Gastrocnemius medialis (tissue), 4 donors: ENCODE measurements around the gene TTC23. TPM values are rescaled to one million over a fixed set of nuclear protein-coding genes. Genes with fewer than 3 reads are reported as not detected.
A peak's percentile ranks its signal among the peaks of the same experiment; 100 is the strongest.

Experiments
- ATAC-seq, 2 donors: fragments of 150-250 bp; one replicate each; pipeline ENCODE4 v1.9.1; 2016
- DNase-seq, 2 donors: peaks; one replicate each; pipeline ENCODE4 v3.0.0-alpha.2; 2019
- H3K27ac ChIP-seq, 4 donors: fragments of 200-600 bp; sonication (generic); 1 replicate in 1 of 4; 2 replicates in 3 of 4; pipeline ENCODE4 v1.5.1; 2016 to 2018; ENCODE audit warnings: mild to moderate bottlenecking in 2 of 4, moderate library complexity in 1 of 4
- H3K27me3 ChIP-seq, 3 donors: fragments of 200-600 bp; sonication (generic) in 2 of 3; 1 replicate in 1 of 3; 2 replicates in 2 of 3; pipeline versions ENCODE4 v1.5.1 to v1.6.0; 2016 to 2019; ENCODE audit warnings: mild to moderate bottlenecking in 1 of 3, moderate library complexity in 1 of 3
- H3K36me3 ChIP-seq, 2 donors: fragments of 200-600 bp; sonication (generic) in 1 of 2; one replicate each; pipeline ENCODE4 v1.5.1; 2017 to 2018
- H3K4me1 ChIP-seq, 2 donors: fragments of 200-600 bp; sonication (generic) in 1 of 2; one replicate each; pipeline ENCODE4 v1.5.1; 2016 to 2017; ENCODE audit warnings: mild to moderate bottlenecking in 2 of 2
- H3K4me3 ChIP-seq, 4 donors: fragments of 200-600 bp; sonication (generic) in 3 of 4; 1 replicate in 1 of 4; 2 replicates in 3 of 4; pipeline ENCODE4 v1.5.1; 2016 to 2019; ENCODE audit warnings: mild to moderate bottlenecking in 2 of 4
- H3K9me3 ChIP-seq, 3 donors: fragments of 200-600 bp; sonication (generic) in 2 of 3; 1 replicate in 1 of 3; 2 replicates in 2 of 3; pipeline ENCODE4 v1.5.1; 2016 to 2019
- CTCF ChIP-seq, 5 experiments: fragments of 450-650 bp in 3 of 5; fragments of 200-600 bp in 2 of 5; sonication (generic) in 2 of 5; IDR thresholded peaks in 4 of 5; conservative IDR thresholded peaks in 1 of 5; 1 replicate in 4 of 5; 2 replicates in 1 of 5; pipeline ENCODE4 v1.5.1; 2016 to 2019; ENCODE audit warnings: antibody characterized with exemption in 5 of 5, mild to moderate bottlenecking in 3 of 5, moderate library complexity in 3 of 5
- POLR2A ChIP-seq, 2 donors: fragments of 450-650 bp; IDR thresholded peaks; one replicate each; pipeline ENCODE4 v1.6.1; 2017; ENCODE audit warnings: antibody characterized with exemption in 2 of 2, mild to moderate bottlenecking in 2 of 2, moderate library complexity in 2 of 2
- in situ Hi-C, 4 donors: fragments of 200-750 bp; cut with MboI; loops; one replicate each; pipeline versions ENCODE4 v1.15.0 to v1.8.0; 2017; ENCODE audit warnings: low sequenced_read_pairs in 4 of 4
- intact Hi-C: fragments of 100-400 bp; cut with DNase I; formaldehyde crosslinking; loops from one replicate; pipeline ENCODE4 v1.15.1; 2023; ENCODE audit warnings: low total_unique reads
- total RNA-seq, 4 donors: library from RNA; depleted of rRNA; stranded (reverse); fragments of >200 nt; gene quantifications; one replicate each; pipeline versions ENCODE4 v1.1.0 to v1.2.3, GENCODE V29; 2016

TTC23 gene
- total RNA-seq, 4 donors from 2014 or later, result 5.6 to 9.9 (median 7.7) TPM

DNA sequence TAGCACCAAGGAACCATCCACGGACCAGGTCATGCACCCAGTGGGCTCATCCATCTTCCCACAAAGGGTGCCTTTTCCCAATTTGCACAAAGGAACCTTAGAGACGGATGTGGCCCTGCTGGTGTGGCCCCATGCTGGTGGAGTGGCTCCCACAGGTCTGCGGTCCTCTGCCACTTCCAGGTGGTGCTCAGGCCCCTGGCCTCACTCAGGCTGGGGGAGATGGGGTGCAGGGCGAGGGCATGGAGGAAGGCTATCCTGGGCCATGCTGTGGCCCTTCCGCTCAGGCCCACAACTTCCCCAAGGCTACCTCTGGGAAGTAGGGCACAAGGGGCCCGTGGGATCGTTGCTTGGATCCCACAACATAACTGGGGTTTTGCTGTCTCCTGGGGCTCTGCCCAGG, 149.7 kb downstream of the TTC23 start:
- intact Hi-C loops (loop anchor here (1.0 to 10.0 kb wide), 3 partner anchors 82 to 605 kb away; no protein-coding TSS in a partner anchor), in situ Hi-C loops (loop anchor here (5.0 to 25.0 kb wide), 2 partner anchors 113 to 638 kb away; partner anchors contain the start of gene LYSMD4 (in 2 of the 4))
- no peak for DNase-seq
- TF ChIP-seq CTCF (IDR thresholded peaks at IDR 0.05 in 4 of 5, conservative IDR thresholded peaks at IDR 0.05 in 1 of 5) (no peak), POLR2A (IDR thresholded peaks at IDR 0.05) (no peak)
- no peaks in the 10 kb centered on the region for H3K9me3 ChIP-seq
- H3K4me1 ChIP-seq, result peaks cover 28 to 40% of the 10 kb centered on the region in 2 donors
- no peaks in the 10 kb centered on the region for H3K36me3 ChIP-seq
- H3K27ac ChIP-seq, result peak overlapping the region; percentile 75 to 89 (median 80)
- H3K27me3 ChIP-seq, result no peaks in the 10 kb centered on the region
- peak overlapping the region in 2 of 4 donors; percentile 54 to 56 for H3K4me3 ChIP-seq
- no peak for ATAC-seq

DNA sequence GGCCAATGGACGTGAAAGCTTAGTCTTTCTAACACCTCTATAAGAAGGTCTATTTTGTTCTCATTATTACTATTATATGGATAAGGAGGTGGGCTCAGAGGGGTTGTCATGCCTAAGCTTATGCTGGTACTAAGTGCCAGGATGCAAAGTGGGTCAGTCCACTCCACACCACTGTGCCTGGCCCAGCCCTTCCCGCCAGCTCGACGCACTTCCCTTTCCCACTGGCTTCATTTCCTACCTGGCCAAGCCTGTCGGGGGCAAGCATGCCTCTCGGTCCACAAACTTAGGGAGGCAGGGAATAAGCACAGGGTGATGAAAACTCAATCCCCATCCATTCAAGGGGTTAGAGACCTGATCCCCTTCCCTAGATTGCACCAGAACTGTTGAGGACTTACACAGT, 150.4 kb downstream of the TTC23 start:
- ATAC-seq (no peak), DNase-seq (no peak)
- H3K27ac ChIP-seq, result peak overlapping the region; percentile 75 to 89 (median 80)
- H3K9me3 ChIP-seq, result no peaks in the 10 kb centered on the region
- intact Hi-C loops (no loop called here), in situ Hi-C loops (no loop called here)
- H3K27me3 ChIP-seq, result no peaks in the 10 kb centered on the region
- TF ChIP-seq CTCF (IDR thresholded peaks at IDR 0.05 in 4 of 5, conservative IDR thresholded peaks at IDR 0.05 in 1 of 5), result no peak
- no peak for TF ChIP-seq POLR2A (IDR thresholded peaks at IDR 0.05)
- no peaks in the 10 kb centered on the region for H3K36me3 ChIP-seq
- peak overlapping the region in 2 of 4 donors; percentile 54 to 56 for H3K4me3 ChIP-seq
- H3K4me1 ChIP-seq, result peaks cover 28 to 40% of the 10 kb centered on the region in 2 donors

DNA sequence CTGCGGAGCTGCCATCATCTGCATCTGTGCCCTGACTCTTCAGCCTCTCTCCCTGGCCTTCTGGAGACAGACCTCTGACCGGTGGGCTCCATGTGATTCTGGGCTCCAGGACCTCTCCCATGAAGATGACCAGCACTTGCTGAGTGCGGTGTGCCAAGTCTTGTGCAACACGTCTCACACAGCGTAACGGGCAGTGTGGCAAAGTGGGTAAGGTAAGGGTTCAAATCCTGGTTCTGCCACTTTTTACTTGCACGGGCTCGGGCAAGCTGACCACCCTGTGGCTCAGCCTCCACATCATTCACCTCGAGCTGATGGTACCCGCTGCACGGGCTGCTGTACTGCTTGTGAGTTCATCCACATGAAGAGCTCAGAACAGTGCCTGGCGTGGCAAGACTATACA, 151.0 kb downstream of the TTC23 start:
- intact Hi-C loops (no loop called here), in situ Hi-C loops (no loop called here)
- peak overlapping the region; percentile 75 to 89 (median 80) for H3K27ac ChIP-seq

DNA sequence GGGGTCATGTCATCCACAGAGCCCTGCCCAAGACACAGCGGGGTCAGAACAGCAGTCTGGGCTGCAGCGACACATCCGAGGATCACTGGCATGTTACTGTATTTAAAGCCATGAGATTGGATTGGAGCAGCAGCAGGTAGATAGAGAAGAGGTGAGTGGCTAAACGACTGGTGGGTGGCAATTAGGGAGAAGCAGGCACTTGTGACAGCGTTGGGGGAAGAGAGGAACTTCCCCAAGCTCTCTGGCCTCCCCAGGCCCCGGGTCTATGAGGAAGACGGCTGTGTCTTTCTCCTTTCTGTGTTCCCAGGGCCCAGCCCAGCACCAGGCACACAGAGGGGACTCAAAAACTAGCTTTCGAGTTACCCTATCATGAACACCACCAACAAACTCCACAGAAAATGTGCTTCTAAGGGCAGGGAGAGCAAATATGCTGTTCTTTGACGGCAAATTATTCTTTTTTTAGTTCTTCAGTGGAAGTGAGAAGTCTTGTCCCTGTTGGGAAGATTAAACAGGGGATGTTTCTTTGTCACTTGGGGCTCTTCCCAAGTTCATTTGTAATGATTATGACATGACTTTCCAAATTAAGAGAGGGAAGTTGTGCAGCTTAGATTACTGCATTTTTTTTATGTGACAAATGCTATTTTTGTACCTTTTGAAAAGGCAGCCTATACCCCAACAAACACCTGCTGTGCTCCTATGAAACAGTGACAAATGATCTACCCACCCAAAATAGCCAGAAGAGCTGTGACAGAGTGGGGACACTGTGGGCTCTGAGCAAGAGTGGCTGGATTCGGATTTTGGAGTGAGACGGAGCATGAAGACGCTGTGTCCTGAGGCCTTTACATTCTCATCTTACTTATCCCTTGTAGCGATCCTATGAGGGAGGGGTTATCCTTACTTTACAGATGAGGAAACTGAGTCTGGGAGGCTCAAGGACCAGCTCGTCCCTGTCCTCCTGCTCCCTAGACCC, 151.7 kb downstream of the TTC23 start:
- in situ Hi-C loops, result no loop called here
- TF ChIP-seq POLR2A (IDR thresholded peaks at IDR 0.05) (peak; percentile 32 to 64), CTCF (IDR thresholded peaks at IDR 0.05 in 4 of 5, conservative IDR thresholded peaks at IDR 0.05 in 1 of 5) (no peak)
- ATAC-seq (peak; percentile 64 to 66), DNase-seq (no peak)
- H3K4me1 ChIP-seq, result peaks cover 28 to 32% of the 10 kb centered on the region in 2 donors
- peak overlapping the region; percentile 75 to 89 (median 80) for H3K27ac ChIP-seq
- H3K36me3 ChIP-seq, result no peaks in the 10 kb centered on the region
- no peaks in the 10 kb centered on the region for H3K9me3 ChIP-seq
- H3K27me3 ChIP-seq, result no peaks in the 10 kb centered on the region
- intact Hi-C loops, result no loop called here
- peak overlapping the region in 1 of 4 donors; percentile 56 for H3K4me3 ChIP-seq

More for the DNA sequence above, 151.0 kb downstream of the TTC23 start:
- Histone ChIP-seq H3K9me3 (no peaks in the 10 kb centered on the region), H3K4me3 (peak overlapping the region in 2 of 4 donors; percentile 54 to 56), H3K36me3 (no peaks in the 10 kb centered on the region), H3K27me3 (no peaks in the 10 kb centered on the region), H3K4me1 (peaks cover 28 to 39% of the 10 kb centered on the region in 2 donors)
- no peak for DNase-seq
- peak; percentile 5 to 11 for ATAC-seq
- no peak for TF ChIP-seq CTCF (IDR thresholded peaks at IDR 0.05 in 4 of 5, conservative IDR thresholded peaks at IDR 0.05 in 1 of 5)
- no peak for TF ChIP-seq POLR2A (IDR thresholded peaks at IDR 0.05)
